Measurements from ENCODE around the gene PDK3.

Gene PDK3

DNA sequence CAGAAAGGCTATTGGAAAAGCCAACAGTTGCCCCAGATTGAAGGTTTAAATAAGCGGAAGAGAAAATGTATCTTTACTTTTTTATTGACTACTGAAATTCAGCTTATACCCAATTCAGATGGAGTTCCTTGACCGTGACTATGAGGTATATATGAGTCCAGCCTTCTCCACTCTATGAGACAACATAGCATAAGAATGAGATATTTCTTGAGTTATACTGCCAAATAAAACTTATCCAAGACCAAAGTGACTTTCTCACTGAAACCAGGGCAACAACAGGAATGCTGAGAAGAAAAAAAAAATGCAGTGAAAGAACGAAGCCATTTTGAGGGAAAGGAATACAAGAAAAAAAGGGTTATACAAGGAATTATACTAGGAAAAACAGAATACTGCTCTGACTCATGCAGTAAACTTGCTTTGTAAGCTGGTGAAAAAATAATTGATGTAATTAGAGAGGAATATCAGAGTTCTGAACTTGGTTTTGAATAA lies 16.3 kb upstream of the PDK3 start:
- no peaks in the 10 kb centered on the region for H3K9me3 ChIP-seq (ENCODE audit: control insufficient read depth, insufficient read depth, low read length)
- no peaks in the 10 kb centered on the region for H3K4me1 ChIP-seq (ENCODE audit: control insufficient read depth, insufficient read depth, low read length)
- H3K27me3 ChIP-seq (ENCODE audit: control insufficient read depth, insufficient read depth, low read length): no peaks in the 10 kb centered on the region
- H3K4me3 ChIP-seq (ENCODE audit: low read depth, low read length): no peak overlapping the region
- no peaks in the 10 kb centered on the region for H3K36me3 ChIP-seq (ENCODE audit: control insufficient read depth, insufficient read depth, low read length)
- H3K9ac ChIP-seq (ENCODE audit: low read depth, low read length): no peak overlapping the region

DNA sequence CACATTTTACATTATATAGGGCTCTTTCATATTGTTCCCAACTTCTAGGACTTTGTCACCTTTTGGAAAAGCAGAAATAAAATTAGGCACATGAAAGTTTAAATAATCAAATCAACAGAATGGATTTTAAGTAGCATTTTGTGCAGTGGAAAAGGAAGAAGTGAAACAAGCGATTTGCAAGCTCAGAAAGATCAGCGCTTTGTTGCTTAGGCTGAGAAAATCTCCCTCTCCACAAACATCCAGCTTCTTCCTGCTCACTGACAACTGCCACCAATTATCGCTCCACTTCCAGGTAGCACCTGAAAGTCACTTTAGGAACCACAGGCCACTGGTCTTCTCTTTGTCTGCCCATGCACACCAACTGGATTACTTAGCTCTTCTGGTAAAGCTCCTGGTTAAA lies 2.0 kb upstream of the PDK3 start:
- H3K27me3 ChIP-seq (ENCODE audit: control insufficient read depth, insufficient read depth, low read length): peaks cover 6% of the 10 kb centered on the region
- H3K4me3 ChIP-seq (ENCODE audit: low read depth, low read length): no peak overlapping the region
- H3K4me1 ChIP-seq (ENCODE audit: control insufficient read depth, insufficient read depth, low read length): peaks cover 8% of the 10 kb centered on the region
- H3K9me3 ChIP-seq (ENCODE audit: control insufficient read depth, insufficient read depth, low read length): no peaks in the 10 kb centered on the region
- no peaks in the 10 kb centered on the region for H3K36me3 ChIP-seq (ENCODE audit: control insufficient read depth, insufficient read depth, low read length)
- no peak overlapping the region for H3K9ac ChIP-seq (ENCODE audit: low read depth, low read length)

DNA sequence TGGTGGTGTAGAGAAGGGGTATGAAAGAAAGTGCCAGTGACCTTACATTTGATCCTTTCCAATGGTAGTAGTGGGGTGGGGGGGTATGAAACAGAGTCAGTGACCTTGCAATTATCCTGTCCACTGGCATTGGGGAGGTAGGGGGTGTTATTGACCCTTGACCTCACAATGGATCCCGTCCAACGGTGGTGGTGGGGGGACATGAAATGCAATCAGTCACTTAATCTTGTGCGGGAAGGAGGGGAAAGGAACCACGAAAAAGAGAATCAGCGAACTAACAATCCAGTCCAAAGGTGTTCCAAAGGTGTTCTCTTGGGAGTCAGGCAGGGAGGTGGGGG lies 619 bp upstream of the PDK3 start:
- Histone ChIP-seq H3K36me3 (ENCODE audit: control insufficient read depth, insufficient read depth, low read length) (no peaks in the 10 kb centered on the region), H3K4me1 (ENCODE audit: control insufficient read depth, insufficient read depth, low read length) (peaks cover 8% of the 10 kb centered on the region), H3K4me3 (ENCODE audit: low read depth, low read length) (peak overlapping the region; percentile 89), H3K27me3 (ENCODE audit: control insufficient read depth, insufficient read depth, low read length) (peaks cover 6% of the 10 kb centered on the region), H3K9ac (ENCODE audit: low read depth, low read length) (peak overlapping the region; percentile 83), H3K9me3 (ENCODE audit: control insufficient read depth, insufficient read depth, low read length) (no peaks in the 10 kb centered on the region)

DNA sequence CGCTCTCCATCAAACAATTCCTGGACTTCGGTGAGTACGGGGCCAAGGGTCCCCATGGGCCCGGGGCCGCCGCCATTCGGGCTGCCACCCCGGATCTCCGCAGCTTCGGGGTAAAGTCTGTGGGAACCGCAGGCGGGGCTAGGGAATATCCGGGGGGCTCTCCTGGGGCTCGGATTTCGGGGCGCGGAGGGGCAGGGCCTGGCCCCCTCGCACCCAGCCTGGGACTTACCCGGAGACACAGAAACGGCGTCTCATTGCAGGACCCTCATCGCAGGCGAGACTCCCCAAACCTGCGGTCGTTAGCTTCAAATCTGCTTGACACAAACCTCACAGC lies 413 bp downstream of the PDK3 start:
- H3K36me3 ChIP-seq (ENCODE audit: control insufficient read depth, insufficient read depth, low read length): no peaks in the 10 kb centered on the region
- no peaks in the 10 kb centered on the region for H3K9me3 ChIP-seq (ENCODE audit: control insufficient read depth, insufficient read depth, low read length)
- peak overlapping the region; percentile 74 for H3K9ac ChIP-seq (ENCODE audit: low read depth, low read length)
- peaks cover 8% of the 10 kb centered on the region for H3K4me1 ChIP-seq (ENCODE audit: control insufficient read depth, insufficient read depth, low read length)
- peak overlapping the region; percentile 67 for H3K4me3 ChIP-seq (ENCODE audit: low read depth, low read length)
- H3K27me3 ChIP-seq (ENCODE audit: control insufficient read depth, insufficient read depth, low read length): peaks cover 6% of the 10 kb centered on the region

DNA sequence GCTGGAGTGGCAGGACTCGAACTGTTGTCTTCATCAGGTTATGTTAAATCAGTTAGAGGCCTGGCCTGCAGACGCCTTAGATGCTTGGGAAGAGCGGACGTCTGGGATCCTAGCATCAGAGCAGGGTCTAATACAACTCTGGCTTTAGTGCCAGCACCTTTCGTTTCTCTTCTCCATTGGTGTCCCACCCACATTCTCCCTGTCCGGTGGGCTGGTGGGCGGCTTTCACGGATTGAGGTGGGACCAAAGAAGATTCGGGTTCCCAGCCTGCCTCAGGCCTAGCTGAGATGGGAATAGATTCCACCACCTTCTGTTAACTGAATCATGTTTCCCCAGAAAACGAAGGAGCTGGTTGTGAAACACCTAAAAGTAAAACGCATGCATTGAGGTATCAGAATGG lies 939 bp downstream of the PDK3 start:
- no peak overlapping the region for H3K9ac ChIP-seq (ENCODE audit: low read depth, low read length)

DNA sequence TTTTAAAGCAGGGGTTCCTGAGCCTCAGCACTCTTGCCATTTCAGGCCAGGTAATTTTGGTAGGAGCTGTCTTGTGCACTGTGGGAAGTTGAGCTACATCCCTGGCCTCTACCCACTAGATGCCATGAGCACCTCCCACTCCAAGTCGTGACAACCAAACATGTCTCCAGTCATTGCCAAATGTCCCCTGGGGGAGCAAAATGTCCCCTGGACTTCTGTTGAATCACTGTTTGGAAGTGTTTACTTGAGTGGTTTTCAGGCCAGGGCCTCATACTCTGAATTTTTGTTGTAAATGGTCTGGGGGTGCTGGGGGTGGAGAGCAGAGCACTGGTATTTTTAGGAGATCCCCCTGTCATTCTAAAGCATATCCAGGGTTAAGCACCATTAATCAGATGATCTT lies 3.2 kb downstream of the PDK3 start:
- H3K9ac ChIP-seq (ENCODE audit: low read depth, low read length): no peak overlapping the region
- H3K36me3 ChIP-seq (ENCODE audit: control insufficient read depth, insufficient read depth, low read length): no peaks in the 10 kb centered on the region
- peaks cover 14% of the 10 kb centered on the region for H3K4me1 ChIP-seq (ENCODE audit: control insufficient read depth, insufficient read depth, low read length)
- no peaks in the 10 kb centered on the region for H3K9me3 ChIP-seq (ENCODE audit: control insufficient read depth, insufficient read depth, low read length)
- H3K4me3 ChIP-seq (ENCODE audit: low read depth, low read length): no peak overlapping the region
- H3K27me3 ChIP-seq (ENCODE audit: control insufficient read depth, insufficient read depth, low read length): peaks cover 6% of the 10 kb centered on the region

More for the DNA sequence above, 939 bp downstream of the PDK3 start:
- Histone ChIP-seq H3K4me1 (ENCODE audit: control insufficient read depth, insufficient read depth, low read length) (peaks cover 8% of the 10 kb centered on the region), H3K27me3 (ENCODE audit: control insufficient read depth, insufficient read depth, low read length) (peaks cover 6% of the 10 kb centered on the region), H3K4me3 (ENCODE audit: low read depth, low read length) (peak overlapping the region; percentile 67), H3K9me3 (ENCODE audit: control insufficient read depth, insufficient read depth, low read length) (no peaks in the 10 kb centered on the region), H3K36me3 (ENCODE audit: control insufficient read depth, insufficient read depth, low read length) (no peaks in the 10 kb centered on the region)

DNA sequence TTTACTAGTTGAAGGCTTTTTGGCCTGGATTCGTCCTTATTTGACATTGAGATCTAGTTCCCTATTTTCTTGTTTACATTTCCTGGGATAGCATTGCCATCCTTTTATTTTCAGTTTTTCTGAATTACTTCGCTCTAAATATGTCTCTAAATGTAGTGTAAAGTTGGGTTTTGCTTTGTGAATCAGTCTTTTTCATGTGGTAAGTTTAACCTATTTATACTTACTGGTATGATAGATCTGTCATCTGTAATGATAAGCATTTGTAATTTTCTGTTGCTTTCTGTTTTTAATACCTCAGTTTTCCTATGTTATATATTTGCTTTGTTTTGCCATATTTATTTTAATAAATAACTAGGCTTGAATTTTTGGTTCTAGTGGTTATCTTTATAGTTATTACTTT lies 6.7 kb downstream of the PDK3 start:
- H3K9ac ChIP-seq (ENCODE audit: low read depth, low read length): no peak overlapping the region
- no peak overlapping the region for H3K4me3 ChIP-seq (ENCODE audit: low read depth, low read length)
- H3K27me3 ChIP-seq (ENCODE audit: control insufficient read depth, insufficient read depth, low read length): peaks cover 2% of the 10 kb centered on the region
- H3K36me3 ChIP-seq (ENCODE audit: control insufficient read depth, insufficient read depth, low read length): no peaks in the 10 kb centered on the region
- no peaks in the 10 kb centered on the region for H3K9me3 ChIP-seq (ENCODE audit: control insufficient read depth, insufficient read depth, low read length)
- peaks cover 9% of the 10 kb centered on the region for H3K4me1 ChIP-seq (ENCODE audit: control insufficient read depth, insufficient read depth, low read length)

DNA sequence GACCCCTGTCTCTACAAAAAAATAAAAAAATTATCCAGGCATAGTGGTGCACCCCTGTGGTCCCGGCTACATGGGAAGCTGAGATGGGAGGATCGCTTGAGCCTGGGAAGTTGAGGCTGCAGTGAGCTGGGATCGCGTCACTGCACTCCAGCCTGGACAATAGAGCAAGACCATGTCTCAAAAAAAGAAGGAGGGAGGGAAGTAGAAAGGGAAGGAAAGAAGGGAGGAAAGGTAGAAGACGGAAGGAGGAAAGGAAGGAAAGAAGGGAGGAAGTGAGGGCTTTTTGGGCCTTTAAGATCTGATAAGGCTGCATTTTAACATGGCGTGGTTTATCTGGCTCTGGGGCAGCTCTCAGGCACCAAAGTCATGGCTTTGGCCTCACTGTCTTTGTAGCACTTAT lies 10.4 kb downstream of the PDK3 start:
- Histone ChIP-seq H3K27me3 (ENCODE audit: control insufficient read depth, insufficient read depth, low read length) (no peaks in the 10 kb centered on the region), H3K9ac (ENCODE audit: low read depth, low read length) (no peak overlapping the region), H3K4me1 (ENCODE audit: control insufficient read depth, insufficient read depth, low read length) (peaks cover 13% of the 10 kb centered on the region), H3K4me3 (ENCODE audit: low read depth, low read length) (no peak overlapping the region), H3K36me3 (ENCODE audit: control insufficient read depth, insufficient read depth, low read length) (no peaks in the 10 kb centered on the region), H3K9me3 (ENCODE audit: control insufficient read depth, insufficient read depth, low read length) (no peaks in the 10 kb centered on the region)

DNA sequence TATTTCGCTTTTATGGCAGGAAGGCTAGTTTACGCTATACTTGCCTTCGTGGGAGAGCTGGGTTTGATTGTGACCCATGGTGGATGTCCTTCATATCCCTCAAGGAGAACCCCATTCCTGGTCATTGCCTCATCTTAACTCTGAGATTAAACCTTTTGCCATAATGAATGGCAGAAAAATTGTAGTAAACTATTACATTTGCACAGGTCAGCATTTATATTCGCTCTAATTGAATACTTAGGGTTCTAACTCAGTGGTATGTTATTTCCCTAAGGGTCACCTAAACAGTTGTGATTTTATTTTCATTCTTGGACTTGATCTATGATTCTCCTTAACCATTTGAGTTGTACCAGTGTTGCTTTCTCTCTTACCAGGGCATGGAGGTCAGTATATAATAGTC lies 13.4 kb downstream of the PDK3 start:
- H3K4me1 ChIP-seq (ENCODE audit: control insufficient read depth, insufficient read depth, low read length): peaks cover 7% of the 10 kb centered on the region
- no peak overlapping the region for H3K9ac ChIP-seq (ENCODE audit: low read depth, low read length)
- no peak overlapping the region for H3K4me3 ChIP-seq (ENCODE audit: low read depth, low read length)

DNA sequence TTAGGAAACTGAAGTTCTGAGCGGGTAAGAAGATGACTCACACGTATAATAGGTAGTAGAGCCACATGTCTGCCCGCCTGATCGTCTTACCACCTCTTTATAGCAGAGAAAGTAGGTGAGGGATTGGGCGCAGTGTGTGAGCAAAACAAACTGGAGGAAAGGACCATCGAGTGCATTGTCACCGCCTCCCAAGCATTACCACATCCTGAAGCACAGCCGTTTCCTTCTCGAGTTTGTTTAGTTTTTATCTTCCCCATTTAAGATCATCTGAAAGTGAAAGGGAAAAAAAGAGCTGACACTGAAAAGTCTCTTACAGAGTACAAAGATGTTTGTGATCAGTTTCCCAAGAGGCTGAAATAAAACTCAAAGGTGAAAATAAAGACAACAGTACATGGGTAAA lies 14.8 kb downstream of the PDK3 start:
- no peaks in the 10 kb centered on the region for H3K27me3 ChIP-seq (ENCODE audit: control insufficient read depth, insufficient read depth, low read length)
- no peak overlapping the region for H3K9ac ChIP-seq (ENCODE audit: low read depth, low read length)
- no peak overlapping the region for H3K4me3 ChIP-seq (ENCODE audit: low read depth, low read length)
- H3K4me1 ChIP-seq (ENCODE audit: control insufficient read depth, insufficient read depth, low read length): peaks cover 7% of the 10 kb centered on the region
- H3K36me3 ChIP-seq (ENCODE audit: control insufficient read depth, insufficient read depth, low read length): no peaks in the 10 kb centered on the region
- no peaks in the 10 kb centered on the region for H3K9me3 ChIP-seq (ENCODE audit: control insufficient read depth, insufficient read depth, low read length)

More for the DNA sequence above, 13.4 kb downstream of the PDK3 start:
- Histone ChIP-seq H3K27me3 (ENCODE audit: control insufficient read depth, insufficient read depth, low read length) (no peaks in the 10 kb centered on the region), H3K36me3 (ENCODE audit: control insufficient read depth, insufficient read depth, low read length) (no peaks in the 10 kb centered on the region), H3K9me3 (ENCODE audit: control insufficient read depth, insufficient read depth, low read length) (no peaks in the 10 kb centered on the region)

DNA sequence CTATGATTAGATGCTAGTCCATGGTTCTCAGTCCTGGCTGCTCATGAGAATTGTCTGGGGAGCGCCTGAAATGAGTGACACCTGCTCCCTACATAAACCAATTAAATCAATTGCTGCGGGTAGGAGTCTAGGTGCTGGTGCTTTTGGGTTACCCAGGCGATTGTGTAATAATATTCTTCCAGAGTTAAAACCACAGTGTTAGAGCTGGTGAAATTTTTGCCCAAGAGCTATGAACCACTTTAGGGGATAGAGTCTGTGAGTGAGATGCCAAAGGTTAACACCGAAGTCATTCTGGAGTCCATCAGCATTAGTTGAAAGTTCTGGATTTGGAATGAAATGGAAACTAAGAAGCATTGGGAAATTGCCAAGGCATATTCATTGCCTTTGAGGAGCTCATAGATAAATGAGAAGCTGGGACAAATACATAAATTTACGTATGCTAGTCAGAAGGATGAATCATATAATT lies 15.3 kb downstream of the PDK3 start:
- Histone ChIP-seq H3K4me3 (ENCODE audit: low read depth, low read length) (no peak overlapping the region), H3K27me3 (ENCODE audit: control insufficient read depth, insufficient read depth, low read length) (no peaks in the 10 kb centered on the region), H3K9me3 (ENCODE audit: control insufficient read depth, insufficient read depth, low read length) (no peaks in the 10 kb centered on the region), H3K9ac (ENCODE audit: low read depth, low read length) (no peak overlapping the region), H3K4me1 (ENCODE audit: control insufficient read depth, insufficient read depth, low read length) (peaks cover 7% of the 10 kb centered on the region), H3K36me3 (ENCODE audit: control insufficient read depth, insufficient read depth, low read length) (no peaks in the 10 kb centered on the region)

DNA sequence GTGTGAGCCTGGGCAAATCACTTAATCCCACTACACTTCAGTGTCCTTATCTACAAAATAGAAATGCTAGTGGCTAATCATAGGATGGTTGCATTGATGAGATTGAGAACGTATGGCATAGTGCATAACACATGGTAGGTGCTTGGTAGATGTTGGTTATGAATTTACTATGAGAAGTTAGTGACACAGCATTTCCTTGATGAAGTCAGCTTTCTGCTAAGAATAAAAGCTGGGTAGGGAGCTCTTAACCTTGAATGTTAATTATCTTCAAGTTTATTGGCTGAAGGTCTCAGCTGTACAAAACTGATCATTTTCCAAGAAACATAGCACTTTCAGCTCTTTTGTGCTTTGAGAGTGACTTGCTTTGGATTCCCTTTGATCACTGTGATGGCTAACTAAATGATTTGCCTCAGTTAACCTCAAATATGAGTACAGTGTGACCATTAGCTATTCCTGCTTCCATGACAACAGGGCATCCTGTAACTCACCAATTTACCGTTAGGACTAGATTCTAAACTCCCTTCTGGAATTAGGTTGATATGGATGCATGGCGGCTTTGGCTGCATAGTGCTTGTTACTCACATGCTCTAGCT lies 17.8 kb downstream of the PDK3 start:
- Histone ChIP-seq H3K4me1 (ENCODE audit: control insufficient read depth, insufficient read depth, low read length) (peaks cover 2% of the 10 kb centered on the region), H3K9ac (ENCODE audit: low read depth, low read length) (no peak overlapping the region), H3K4me3 (ENCODE audit: low read depth, low read length) (no peak overlapping the region), H3K36me3 (ENCODE audit: control insufficient read depth, insufficient read depth, low read length) (no peaks in the 10 kb centered on the region), H3K9me3 (ENCODE audit: control insufficient read depth, insufficient read depth, low read length) (no peaks in the 10 kb centered on the region), H3K27me3 (ENCODE audit: control insufficient read depth, insufficient read depth, low read length) (no peaks in the 10 kb centered on the region)
